Activated CD4-positive, alpha-beta T cell treated with anti-CD3 and anti-CD28 coated beads, Interleukin-2, Interleukin-4, amounts not matched to agents 100 ng/mL and 50 ng/mL, durations not matched to agents 16 hours and 8 hours (primary cell): ENCODE measurements around the gene APOF.
"Not testable (repeated sequence)": the region's sequence is repeated elsewhere in the genome, so short reads cannot be mapped to it uniquely, and the experiment has no call there.

Source experiments
- DNase-seq: peaks from one replicate; pipeline ENCODE4 v3.0.0-alpha.2; 2020; ENCODE audit warnings: low spot score

The APOF gene

DNA sequence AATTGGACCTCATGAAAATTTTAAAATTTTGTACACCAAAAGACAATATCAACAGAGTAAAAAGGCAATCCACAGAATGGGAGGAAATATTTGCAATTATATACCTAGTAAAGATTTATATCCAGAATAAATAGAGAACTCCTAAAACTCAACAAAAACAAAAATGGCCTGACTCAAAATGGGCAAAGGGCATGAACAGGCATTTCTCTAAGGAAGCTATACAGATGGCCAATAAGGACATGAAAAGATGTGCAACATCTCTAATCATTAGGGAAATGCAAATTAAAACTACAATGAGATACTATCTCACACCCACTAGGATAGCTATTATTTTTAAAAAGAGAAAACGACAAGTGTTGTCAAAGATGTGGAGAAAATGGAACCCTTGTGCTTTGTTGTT lies 10.9 kb upstream of the APOF start:
- DNase-seq: no peak

DNA sequence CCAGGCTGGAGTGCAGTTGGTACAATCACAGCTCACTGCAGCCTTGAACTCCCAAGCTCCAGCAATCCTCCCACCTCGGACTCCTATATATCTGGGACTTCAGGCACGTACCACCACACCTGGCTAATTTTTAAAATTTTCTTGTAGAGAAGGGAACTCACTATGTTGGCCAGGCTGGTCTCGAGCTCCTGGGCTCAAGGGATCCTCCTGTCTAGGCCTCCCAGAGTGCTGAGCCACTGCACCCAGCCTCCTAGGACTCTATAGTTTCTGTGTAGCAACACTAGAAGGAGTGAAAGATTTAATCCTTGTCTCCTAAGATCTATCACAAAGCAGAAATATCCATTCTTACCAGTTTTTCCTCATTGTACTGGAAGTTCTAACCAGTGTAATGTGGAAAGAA lies 4.3 kb upstream of the APOF start:
- DNase-seq: no peak

DNA sequence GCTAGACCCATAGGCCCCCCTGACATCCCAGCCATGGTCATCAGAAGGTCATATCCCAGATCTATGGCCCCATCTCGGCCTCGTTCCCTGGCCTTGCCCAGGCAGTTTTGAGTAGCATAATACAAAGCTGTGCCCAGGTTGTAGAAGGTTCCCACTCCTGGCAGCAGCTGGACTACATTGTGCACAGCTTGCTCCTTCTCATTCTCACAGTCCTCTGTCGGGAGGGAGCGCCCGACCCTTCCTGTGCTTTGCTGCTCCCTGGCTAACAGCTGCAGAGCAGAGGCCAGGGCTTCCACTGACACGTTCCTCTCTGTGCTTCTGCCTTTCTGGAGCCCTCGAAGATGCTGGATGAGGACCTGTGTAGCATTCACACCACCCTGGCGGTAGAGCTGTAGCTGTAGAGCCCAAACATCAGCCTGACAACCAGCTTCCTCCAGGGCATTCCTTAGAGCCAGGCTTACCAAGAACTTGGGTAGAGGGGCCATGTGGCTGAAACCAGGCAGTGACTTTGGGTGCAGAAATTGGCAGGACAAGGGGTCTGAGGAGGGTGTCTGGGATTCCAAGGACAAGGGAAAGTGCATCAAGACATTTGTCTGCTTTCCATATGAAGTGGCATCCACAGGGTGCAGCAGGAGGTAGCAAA lies 1.0 kb downstream of the APOF start:
- DNase-seq: no peak

DNA sequence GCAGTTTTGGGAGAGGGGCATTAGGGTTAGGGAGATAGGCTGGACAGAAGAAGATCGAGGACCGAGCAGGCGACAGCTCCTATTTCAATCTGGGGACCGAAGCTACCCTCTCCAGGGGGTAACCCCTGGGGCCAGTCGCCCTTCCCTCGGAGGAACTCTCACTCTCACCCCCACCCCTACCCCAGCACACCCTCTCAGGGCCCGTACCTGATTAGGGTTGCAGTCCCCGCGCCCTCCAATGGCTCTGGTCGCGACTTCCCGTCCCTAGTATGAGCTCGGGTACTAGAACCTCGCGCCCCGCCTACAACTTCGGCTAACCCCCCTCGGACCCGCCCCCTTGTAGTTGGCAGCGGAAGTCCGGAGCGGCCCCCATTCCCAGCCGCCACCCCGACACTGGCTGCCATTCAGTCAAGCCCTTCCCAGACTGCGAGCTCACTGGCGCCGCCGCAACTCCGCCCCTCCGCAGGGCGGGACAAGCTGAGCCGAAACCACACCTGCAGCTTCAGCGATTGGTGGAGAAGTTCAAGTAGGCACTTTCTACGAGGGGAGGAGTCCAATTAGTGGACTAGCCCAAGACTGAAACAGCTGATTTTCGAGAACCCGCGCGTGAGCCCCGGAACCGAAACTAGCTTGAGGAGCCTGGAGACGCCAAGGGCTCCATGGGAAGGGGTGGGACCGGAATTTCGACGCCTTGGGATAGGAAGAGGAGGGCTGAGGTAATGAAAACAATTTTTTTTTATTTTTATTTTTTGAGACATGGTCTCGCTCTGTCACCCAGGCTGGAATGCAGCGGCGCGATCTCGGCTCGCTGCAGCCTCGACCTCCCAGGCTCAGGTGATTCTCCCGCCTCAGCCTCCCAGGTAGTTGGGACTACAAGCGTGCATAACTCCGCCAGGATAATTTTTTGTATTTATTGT lies 2.5 kb downstream of the APOF start, which contains the start of gene STAT2:
Gene STAT2, minus strand, starts transcription at position 257 of the 917 bp plus-strand sequence. CDS start 3,536 bp downstream, outside the sequence.
- DNase-seq: peak; percentile 100

DNA sequence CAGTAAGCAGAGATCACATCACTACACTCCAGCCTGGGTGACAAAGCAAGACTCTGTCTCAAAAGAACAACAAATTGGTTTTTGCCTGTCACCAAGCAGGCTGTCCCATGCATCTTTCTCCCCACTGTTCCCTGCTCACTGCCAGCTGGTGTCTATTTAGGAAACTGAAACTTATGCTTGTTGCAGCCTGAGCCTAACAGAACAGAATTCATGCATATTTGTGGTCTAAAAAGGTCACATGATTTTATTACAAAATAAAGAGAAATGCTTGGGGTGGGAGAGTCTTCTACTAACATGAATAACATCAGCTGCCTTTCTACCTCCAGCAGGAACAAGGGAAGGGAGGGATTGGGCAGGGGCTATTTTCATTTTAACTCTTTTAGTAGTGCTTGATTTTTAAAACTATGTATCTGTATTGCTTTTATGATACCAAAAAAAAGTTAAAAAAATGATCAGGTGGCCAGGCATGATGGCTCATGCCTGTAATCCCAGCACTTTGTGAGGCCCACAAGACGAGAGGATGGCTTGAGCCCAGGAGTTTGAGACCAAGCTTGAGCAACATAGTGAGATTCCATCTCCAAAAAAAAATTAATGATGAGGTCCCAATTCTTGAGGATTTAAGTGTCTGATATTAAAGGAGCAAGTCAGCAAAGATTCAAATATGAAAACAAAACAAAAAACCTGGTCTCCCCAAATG lies 3.7 kb downstream of the APOF start:
- DNase-seq: peak; percentile 13

DNA sequence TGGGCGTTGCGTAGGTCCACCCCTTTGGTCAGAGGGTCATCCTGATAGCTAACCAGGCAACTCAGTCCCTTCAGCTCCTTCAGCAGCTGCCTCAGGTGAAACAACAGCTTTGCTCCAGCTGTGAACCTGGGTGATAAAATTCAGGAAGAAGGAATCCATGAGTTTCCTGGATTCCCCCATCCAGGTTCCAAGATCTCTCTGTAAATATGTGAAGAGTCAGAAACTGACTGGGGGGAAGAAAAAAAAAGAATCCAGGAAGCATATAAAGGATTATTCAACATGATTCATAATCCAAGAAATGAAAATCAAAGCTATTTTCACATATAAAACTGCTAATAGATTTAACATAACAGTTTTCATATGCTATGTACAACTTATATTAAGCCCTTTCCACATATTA lies 11.3 kb downstream of the APOF start:
- DNase-seq: no peak

DNA sequence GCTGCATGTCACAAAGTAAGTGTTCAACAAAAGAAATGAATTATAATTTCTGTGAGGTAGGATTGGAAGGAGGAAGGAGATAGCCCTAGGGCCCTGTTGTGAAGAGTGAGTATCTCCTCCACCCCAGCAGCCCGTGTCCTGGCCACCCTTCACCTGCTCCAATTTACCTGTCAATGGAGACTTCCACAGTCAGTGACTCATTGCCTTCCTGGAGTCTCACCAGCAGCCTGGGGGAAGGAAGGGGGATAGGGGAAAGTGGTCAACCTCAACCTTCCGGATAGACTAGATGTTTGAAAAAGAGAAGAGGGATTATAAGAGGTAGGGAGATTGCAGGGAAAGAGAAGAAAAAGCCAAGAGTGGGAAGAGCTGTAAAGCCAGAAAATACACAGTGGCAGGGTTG lies 12.0 kb downstream of the APOF start:
- no peak for DNase-seq

DNA sequence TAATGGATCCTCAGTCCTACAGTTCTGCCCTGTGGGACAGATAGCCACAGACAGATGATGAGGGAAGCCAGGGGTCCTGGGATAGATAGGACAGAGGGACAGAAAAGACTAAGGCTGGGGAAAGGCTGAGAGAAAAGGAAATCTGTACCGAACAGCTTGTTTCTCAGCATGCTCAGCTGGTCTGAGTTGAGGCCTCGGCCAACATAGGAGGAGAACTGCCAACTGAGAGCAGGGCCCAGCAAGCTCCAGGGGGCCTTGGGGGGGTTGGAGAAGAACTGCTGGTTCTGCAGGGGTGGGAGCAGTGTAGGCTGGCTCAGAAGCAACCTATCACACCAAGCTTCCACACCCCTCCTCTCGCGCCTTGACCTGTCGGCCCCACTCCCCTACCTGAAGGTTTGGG lies 13.9 kb downstream of the APOF start:
- no peak for DNase-seq

DNA sequence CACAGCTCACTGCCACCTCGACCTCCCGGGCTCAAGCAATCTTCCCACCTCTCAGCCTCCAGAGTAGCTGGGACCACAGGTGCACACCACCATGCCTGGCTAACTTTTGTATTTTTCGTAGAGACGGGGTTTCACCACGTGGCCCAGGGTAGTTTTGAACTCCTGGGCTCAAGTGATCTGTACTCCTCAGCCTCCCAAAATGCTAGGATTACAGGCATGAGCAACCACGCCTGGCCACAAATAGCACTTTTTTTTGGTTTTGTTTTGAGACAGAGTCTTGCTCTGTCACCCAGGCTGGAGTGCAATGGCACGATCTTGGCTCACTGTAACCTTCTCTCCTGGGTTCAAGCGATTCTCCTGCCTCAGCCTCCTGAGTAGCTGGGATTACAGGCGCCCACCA lies 15.4 kb downstream of the APOF start:
- not testable (repeated sequence) for DNase-seq

DNA sequence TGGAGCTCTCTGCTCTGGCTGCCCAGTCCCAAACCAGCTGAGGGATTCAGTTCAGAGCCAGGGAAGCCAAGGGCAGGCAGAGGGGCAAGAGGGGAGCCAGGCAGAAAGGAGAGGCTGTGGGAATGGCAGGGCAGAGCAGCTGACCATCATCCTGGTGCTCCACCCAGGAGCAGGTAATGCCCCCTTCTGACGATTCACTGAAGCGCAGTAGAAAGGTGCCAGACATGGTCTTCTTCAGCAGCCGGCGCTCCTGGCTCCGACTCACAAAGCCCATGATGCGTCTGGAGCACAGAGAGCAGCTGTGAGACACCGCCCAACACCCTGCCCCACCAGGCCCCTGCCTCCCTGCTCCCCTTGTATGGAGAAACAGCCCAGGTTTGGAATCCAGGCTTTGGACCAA lies 16.0 kb downstream of the APOF start:
- no peak for DNase-seq

DNA sequence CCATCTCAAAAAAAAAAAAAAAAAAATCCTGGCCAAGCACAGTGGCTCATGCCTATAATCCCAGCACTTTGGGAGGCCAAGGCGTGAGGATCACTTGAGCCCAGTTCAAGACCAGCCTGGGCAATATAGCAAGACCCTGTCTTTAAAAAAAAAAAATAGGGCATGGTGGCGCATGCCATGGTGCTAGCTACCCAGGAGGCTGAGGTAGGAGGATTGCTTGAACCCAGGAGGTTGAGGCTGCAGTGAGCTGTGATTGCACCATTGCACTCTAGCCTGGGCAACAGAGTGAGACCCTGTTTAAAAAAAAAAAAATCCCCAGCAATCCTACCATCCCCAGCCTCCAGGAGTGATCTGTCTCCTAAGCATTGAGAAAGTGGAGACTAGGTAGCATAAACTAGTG lies 20.4 kb downstream of the APOF start:
- DNase-seq: not testable (repeated sequence)

DNA sequence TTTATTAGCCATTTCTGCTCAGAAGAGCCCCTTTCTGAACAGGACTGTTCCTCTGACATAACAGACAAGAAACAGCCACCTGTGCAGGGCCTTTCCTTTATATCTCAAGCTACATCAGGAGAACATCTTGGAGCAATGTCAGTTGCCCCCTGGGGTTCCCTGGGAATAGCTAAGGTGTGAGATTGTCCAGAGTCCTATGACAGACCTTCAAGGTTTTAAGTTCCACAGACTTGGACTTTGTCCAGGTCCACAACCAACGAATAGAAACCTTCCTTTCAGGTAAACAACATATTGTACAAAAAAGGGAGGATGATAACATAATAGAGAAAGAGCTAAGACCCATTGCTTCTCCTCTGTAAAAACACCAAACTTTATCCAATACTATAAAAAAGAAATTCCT lies 21.0 kb downstream of the APOF start:
- no peak for DNase-seq

DNA sequence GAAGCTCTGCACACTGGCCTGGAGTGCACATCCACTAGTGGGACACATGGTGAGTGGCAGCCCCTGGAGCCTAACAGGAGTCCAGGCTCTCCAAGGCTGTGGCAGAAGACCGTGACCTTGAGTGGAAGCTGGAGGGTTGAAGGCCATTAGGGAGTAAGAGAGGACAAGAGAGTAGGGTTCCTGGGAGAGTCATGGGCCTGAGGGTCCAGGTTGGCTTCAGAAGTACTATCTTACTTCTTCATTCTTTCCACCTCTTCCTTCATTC lies 23.6 kb downstream of the APOF start:
- no peak for DNase-seq

DNA sequence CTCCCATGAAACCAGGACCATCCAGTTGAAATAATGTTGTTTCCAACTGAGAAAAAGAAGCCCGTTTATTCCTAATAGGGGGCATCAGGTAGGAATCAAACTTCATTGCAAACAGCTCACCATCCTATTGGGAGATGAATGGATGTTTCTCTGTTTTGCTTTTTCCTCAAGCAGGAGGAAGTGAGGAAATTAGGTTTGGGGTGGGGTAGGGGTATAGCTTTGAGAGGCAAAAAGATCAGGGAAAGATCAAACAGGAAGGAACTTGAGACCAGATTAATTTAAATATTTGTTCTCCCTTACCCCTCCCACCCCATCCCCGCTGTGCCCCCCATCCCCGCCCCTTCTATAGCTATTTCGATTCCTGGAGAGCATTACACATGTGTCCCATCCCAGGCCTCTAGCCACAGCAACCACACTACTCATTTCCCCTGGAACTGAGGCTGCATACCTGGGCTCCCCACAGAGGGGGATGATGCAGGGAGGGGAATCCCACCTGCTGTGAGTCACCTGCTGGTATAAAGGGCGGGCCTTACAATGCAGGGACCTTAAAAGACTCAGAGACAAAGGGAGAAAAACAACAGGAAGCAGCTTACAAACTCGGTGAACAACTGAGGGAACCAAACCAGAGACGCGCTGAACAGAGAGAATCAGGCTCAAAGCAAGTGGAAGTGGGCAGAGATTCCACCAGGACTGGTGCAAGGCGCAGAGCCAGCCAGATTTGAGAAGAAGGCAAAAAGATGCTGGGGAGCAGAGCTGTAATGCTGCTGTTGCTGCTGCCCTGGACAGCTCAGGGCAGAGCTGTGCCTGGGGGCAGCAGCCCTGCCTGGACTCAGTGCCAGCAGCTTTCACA lies 24.1 kb downstream of the APOF start, which contains the start of gene IL23A:
Gene IL23A, plus strand, starts transcription at position 577 of the 850 bp plus-strand sequence. Its CDS starts 161 bp downstream, at position 738.
- peak; percentile 81 for DNase-seq

DNA sequence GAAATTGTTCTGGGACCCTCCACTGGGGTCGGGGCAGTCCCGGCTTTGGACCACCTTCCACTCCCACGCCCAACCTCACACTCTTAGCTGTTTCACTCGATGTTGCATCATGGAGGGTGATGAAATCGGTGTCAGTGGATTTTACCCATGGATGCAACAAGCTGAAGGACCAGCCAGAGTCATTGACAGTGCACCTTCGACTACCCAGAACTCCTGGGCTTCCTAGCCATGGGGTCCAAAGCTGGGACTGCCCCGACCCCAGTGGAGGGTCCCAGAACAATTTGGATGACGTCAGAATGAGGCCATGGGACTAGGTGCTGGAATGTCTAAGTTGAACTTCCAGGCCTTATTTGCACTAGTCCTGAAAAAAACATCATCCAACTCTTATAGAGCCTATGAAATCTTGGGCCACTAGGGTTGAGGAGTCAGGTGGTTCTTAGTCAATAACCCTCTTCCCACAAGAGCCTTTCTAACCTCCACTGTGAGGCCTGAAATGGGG lies 24.9 kb downstream of the APOF start:
- DNase-seq: no peak

DNA sequence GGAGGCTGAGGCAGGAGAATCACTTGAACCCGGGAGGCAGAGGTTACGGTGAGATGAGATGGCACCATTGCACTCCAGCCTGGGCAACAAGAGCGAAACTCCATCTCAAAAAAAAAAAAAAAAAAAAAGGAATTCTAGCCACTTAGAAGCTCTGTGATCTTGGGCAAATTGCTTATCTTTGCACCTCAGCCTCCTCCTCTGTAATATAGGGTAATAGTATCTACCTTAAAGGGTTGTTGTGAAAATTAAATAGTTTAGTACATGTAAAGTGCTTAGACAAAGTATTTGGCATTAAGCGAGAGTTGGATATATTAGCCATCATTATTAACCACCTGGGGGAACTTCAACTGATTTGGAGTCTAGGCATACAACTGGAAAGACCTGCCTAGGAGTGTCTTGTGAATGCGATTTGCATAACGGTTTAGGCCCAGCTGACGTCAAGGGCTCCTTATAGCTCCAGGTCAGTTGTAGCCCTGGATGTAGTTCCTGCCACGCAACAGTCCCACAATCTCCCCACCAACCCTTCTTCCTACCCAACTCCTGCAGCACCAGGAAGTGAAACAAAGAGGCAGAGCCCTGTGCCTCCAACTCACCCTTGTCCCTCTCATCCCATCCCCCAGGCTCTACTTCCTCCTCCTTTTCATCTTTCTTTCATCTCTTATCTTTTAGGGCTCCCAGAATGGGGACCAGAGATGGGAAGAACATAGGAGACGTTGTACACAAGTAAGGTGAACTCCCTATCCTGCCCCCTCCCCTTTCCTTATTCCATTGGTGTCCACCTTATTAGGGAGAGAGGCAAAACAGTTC lies 26.1 kb downstream of the APOF start:
- no peak for DNase-seq

DNA sequence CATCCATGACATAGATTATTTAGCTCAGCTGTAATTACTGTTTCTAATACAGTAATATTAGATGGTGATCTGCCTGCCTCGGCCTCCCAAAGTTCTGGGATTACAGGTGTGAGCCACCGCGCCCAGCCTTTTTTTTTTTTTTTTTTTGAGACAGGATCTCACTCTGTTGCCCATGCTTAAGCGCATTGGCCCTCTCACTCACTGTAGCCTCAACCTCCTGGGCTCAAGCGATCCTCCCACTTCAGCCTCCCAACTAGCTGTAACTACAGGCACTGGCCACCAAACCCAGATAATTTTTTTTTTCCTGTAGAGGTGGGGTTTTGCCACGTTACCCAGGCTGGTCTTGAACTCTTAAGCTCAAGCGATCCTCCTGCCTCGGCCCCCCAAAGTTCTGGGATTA lies 27.1 kb downstream of the APOF start:
- DNase-seq: not testable (repeated sequence)

DNA sequence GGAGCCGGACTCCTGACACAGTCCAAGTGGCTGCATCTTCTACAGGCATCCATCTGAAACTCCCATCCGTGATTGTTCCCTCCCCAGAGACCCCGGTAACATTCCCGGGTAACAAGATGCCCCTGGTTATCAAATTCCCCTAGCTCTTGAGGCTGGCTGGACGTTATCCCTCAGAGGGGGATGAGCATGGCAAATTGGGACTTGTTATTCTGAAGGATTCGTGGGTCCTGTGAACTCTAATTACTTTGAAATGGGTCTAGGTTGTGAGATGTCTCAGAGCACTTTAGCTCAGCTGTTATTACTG lies 28.2 kb downstream of the APOF start:
- no peak for DNase-seq

DNA sequence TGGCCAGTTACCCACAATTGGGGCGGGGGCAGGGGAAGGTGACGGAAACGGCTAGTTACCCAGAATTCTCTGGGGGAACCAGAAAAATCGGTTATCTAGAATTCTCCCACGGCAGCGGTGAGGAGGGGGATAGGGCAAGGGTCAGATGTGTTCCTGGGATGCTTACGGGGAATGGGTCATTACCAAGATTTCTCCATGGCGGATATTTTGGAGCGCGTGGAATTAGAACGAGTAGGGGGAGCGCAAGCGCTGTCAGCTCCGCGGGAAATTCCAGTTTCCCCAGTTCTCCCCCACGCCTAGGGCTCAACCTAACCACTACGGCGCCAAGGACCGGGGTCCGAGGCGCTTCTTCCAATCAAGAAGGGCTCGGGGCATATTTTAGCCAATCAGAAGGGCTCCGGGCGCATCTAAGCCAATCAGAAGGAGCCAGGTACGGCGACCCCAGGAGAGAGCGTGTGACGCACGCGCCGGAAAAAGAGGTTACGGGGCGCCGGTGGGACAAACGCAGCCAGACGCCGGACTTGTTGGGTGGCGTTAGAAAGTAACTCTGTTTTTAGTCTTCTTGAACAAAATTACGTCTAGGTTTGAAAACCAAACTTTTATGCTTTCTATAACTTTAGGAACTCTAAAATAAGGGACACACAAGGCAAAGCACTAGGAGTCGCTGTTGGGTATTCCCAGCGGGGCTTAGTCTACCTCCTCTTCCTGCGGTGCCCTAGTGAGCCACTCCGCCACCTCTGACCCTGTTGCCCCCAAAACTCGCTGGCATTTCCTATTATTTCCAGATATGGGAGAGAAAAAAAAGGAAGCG lies 28.8 kb downstream of the APOF start, which contains the start of gene PAN2:
Gene PAN2, minus strand, starts transcription at position 322 of the 811 bp plus-strand sequence. CDS start 906 bp downstream, outside the sequence.
- DNase-seq: peak; percentile 97

DNA sequence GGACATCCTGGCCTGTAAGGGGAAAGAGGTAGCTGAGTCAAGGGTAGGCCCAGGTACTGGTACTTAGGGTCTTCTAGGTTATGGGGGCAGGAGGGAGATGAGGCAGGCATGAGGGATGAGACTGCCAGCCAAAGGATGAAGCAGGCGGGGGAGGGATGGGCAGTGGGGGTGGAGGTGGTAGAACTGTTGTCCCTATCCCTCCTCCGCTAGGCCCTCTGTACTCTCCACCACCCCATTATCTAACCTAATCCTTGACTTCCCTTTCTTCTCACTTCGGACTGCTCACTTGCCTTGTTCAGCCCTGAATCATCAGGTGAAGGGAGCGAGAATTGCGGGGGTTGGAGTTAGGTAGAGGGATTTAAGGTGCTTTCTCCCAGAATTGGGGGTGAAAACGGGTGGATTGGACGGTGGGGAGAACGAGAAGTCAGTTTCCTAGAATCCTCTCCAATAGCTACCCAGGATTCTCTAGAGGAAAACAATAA lies 29.4 kb downstream of the APOF start:
- DNase-seq: no peak
